ENCODE measurements around the gene CRLF1.

The CRLF1 gene

GRCh38 chr19:18650468-18651041 is 44.0 kb upstream of the CRLF1 start:
- TF ChIP-seq, protein P1, sequence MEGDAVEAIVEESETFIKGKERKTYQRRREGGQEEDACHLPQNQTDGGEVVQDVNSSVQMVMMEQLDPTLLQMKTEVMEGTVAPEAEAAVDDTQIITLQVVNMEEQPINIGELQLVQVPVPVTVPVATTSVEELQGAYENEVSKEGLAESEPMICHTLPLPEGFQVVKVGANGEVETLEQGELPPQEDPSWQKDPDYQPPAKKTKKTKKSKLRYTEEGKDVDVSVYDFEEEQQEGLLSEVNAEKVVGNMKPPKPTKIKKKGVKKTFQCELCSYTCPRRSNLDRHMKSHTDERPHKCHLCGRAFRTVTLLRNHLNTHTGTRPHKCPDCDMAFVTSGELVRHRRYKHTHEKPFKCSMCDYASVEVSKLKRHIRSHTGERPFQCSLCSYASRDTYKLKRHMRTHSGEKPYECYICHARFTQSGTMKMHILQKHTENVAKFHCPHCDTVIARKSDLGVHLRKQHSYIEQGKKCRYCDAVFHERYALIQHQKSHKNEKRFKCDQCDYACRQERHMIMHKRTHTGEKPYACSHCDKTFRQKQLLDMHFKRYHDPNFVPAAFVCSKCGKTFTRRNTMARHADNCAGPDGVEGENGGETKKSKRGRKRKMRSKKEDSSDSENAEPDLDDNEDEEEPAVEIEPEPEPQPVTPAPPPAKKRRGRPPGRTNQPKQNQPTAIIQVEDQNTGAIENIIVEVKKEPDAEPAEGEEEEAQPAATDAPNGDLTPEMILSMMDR (IDR thresholded peaks at IDR 0.05; ENCODE audit: low read length, missing control alignments): no peak
- no peak overlapping the region for H3K4me3 ChIP-seq (replicated peaks; ENCODE audit: low read depth, low read length)
- peak; percentile 69 for DNase-seq (ENCODE audit: low read depth)

DNA sequence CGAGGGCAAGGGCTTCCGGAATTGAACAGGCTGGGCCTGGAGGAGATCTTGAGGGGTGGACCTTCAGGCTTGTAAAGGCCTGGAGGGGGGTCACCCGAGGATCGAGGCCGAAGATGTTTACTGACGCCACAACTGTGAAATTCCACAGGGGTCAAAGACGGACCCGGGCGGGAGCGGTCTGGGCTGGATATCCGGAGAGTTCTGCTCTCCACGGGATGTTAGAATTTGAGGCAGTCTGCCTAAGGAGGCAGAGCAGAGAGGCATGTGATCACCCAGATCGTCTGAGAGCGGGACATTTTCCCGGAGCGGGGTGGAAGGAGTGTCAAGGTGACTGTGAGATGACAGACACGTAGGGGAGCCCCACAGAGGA is 43.4 kb upstream of the CRLF1 start:
- H3K4me3 ChIP-seq (replicated peaks; ENCODE audit: low read depth, low read length): no peak overlapping the region
- TF ChIP-seq, protein P1 (IDR thresholded peaks at IDR 0.05; ENCODE audit: low read length, missing control alignments): no peak
- DNase-seq (ENCODE audit: low read depth): peak; percentile 52

DNA sequence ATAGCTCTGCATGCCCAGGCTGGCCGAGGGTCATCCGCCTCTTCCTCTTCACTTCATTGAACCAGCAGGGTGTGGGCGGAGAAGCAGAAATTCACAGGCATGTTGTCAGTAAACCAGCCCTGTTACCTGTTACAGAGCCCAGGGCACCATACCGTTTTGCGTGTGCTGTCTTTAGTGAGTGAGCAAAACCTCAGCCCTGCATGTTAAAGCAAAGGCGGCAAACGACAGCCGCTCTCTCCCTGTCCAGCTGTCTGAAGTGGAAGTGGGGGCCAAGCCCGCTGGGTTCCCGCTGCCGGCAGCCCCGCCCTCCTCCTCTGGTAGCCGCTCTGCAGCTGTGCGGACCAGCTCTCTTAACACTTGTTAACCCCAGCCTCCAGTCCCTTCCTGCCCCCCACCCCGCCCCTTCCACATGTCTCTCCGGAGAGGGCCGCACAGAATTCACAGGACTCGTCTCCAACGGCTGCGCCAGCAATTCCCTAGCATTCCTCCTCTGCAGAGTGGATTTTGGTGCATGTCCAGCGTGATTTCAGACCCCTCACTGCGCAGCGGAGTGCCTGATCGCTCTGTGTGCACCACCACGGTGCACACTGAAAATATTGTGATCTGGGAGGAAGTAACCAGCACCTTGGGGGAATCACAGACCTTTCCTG is 42.9 kb upstream of the CRLF1 start:
- TF ChIP-seq, protein P1 (IDR thresholded peaks at IDR 0.05; ENCODE audit: low read length, missing control alignments): no peak
- H3K4me3 ChIP-seq (replicated peaks; ENCODE audit: low read depth, low read length): no peak overlapping the region
- no peak for DNase-seq (ENCODE audit: low read depth)

- TF ChIP-seq, protein P1 (IDR thresholded peaks at IDR 0.05; ENCODE audit: low read length, missing control alignments): no peak
- no peak overlapping the region for H3K4me3 ChIP-seq (replicated peaks; ENCODE audit: low read depth, low read length)
- no peak for DNase-seq (ENCODE audit: low read depth)
Measured at GRCh38 chr19:18648973-18649315, 42.3 kb upstream of the CRLF1 start.

DNA sequence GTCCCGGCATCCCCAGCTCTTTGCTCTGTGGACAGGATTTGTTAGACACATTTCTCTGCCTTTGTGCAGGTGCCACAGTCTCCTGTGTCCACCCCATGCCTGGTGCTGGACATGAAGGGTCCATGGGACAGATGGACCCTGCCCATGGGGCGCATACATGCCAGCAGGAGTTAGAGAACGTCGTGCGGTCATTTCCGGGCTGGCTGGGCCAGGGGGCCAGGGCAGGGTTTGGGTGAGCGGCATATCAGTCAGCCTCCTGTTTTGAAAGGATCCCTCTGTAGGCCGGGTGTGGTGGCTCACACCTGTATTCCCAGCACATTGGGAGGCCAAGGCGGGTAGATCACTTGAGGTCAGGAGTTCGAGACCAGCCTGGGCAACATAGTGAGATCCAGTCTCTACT is 41.2 kb upstream of the CRLF1 start:
- TF ChIP-seq, protein P1 (IDR thresholded peaks at IDR 0.05; ENCODE audit: low read length, missing control alignments): no peak
- no peak for DNase-seq (ENCODE audit: low read depth)
- H3K4me3 ChIP-seq (replicated peaks; ENCODE audit: low read depth, low read length): no peak overlapping the region

DNA sequence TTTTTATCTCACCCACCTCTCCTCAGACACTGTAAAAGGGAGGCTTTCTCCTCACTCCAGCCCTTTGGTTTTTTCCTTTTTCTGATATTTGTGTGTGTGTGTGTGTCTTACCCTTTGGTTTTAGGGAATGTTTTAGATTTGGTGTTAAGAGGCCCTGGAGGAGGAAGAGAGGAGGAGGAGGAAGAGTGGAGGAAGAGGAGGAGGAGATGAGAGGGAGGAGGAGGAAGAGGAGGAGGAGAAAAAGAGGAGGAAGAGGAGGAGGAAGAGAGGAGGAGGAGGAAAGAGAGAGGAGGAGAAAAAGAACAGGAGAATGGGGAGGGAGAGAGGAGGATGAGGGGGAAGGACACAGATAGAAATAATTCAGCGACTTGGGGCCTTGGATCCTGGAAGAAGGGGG is 40.8 kb upstream of the CRLF1 start:
- no peak for DNase-seq (ENCODE audit: low read depth)
- H3K4me3 ChIP-seq (replicated peaks; ENCODE audit: low read depth, low read length): no peak overlapping the region
- TF ChIP-seq, protein P1 (IDR thresholded peaks at IDR 0.05; ENCODE audit: low read length, missing control alignments): no peak
